ENCODE measurements around the gene PPP3CA.
"Not testable (repeated sequence)": the region's sequence is repeated elsewhere in the genome, so short reads cannot be mapped to it uniquely, and the experiment has no call there.

PPP3CA gene

GRCh38 chr4:101254776-101255175, 92.5 kb downstream of the PPP3CA start:
- no peak for DNase-seq (ENCODE audit: low spot score)

GRCh38 chr4:101253121-101253520, 94.2 kb downstream of the PPP3CA start:
- DNase-seq (ENCODE audit: low spot score) = no peak

- peak; percentile 22 for DNase-seq (ENCODE audit: low spot score)
Observed at GRCh38 chr4:101252721-101253120, 94.6 kb downstream of the PPP3CA start.

- no peak for DNase-seq (ENCODE audit: low spot score)
Observed at GRCh38 chr4:101251261-101251660, 96.1 kb downstream of the PPP3CA start.

DNA sequence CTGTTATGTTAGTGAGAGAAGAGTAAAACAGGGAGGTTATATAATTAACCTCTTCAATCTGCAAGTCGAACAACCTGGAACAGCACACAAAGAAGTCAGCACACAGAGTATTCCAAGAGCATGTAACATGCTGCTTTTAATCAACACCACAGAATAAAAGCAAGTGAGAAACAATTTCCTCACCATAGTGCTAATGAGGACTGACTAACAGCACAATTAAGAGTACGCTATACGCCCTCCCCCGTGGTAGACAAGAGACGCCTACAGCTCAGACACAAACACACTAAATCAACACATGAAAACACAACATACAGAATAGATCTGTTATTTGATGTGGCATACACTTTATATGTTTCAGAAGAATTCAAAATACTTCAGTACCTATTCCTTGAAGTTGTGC, 103.0 kb downstream of the PPP3CA start:
- no peak for DNase-seq (ENCODE audit: low spot score)

GRCh38 chr4:101242441-101242840, 104.9 kb downstream of the PPP3CA start:
- peak; percentile 19 for DNase-seq (ENCODE audit: low spot score)

GRCh38 chr4:101240099-101240498, 107.2 kb downstream of the PPP3CA start:
- DNase-seq (ENCODE audit: low spot score) = no peak

GRCh38 chr4:101239665-101240064, 107.7 kb downstream of the PPP3CA start:
- DNase-seq (ENCODE audit: low spot score) = no peak

DNA sequence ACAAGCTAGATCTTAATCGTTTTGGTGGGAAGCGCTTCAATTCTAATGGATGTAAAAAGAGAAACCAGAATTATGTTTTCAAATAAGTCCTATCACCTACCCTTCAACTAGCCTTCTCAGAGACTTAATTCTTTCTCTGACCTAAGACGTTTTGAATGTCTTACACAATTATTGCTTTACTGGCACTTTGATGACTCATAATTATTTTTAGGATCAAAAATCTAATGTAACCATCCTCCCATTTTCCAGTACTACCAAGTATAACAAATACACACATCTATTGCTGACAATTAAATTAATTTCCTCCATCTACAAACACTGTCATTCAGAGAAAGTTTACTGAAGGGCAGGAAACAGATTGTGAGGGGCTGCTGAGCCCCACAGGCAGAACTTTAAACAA, 108.6 kb downstream of the PPP3CA start:
- DNase-seq (ENCODE audit: low spot score) = no peak

DNA sequence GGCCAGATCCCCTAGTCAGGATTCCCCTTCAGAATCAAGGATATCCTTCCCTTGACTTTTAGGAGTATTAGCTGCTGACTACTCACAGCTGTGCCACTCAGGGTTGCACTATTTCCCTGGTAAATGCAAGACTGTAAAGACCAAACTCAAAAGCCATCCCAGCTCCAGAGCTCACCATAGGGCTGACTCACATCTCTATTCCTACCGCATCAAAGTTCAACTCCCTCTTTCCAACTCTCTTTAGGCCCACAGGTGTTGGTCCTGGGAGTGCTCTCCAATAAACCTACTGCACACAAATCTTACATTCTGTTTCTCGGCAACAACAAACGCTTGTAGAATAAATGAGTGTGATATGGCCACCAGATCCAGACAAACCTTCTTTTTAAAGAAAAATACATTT, 109.6 kb downstream of the PPP3CA start:
- no peak for DNase-seq (ENCODE audit: low spot score)

- no peak for DNase-seq (ENCODE audit: low spot score)
Observed at GRCh38 chr4:101236097-101236496, 111.2 kb downstream of the PPP3CA start.

DNA sequence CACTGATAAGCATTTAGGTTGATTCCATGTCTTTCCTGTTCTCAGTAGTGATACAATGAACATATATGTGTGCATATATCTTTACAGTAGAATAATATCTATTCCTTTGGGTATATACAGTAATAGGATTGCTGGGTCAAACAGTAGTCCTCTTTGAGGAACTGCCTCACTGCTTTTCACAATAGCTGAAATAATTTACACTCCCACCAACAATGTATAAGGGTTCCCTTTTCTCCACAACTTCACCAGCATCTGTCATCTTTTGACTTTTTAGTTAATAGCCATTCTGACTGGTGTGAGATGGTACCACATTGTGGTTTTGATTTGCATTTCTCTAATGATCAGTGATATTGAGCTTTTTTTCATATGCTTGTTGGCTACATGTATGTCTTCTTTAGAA, 113.2 kb downstream of the PPP3CA start:
- not testable (repeated sequence) for DNase-seq (ENCODE audit: low spot score)

GRCh38 chr4:101232074-101232776, 115.1 kb downstream of the PPP3CA start:
- peak; percentile 76 for DNase-seq (ENCODE audit: low spot score)

GRCh38 chr4:101230801-101231426, 116.4 kb downstream of the PPP3CA start:
- DNase-seq (ENCODE audit: low spot score) = peak; percentile 13

GRCh38 chr4:101229116-101229515, 118.2 kb downstream of the PPP3CA start:
- DNase-seq (ENCODE audit: low spot score) = peak; percentile 30

DNA sequence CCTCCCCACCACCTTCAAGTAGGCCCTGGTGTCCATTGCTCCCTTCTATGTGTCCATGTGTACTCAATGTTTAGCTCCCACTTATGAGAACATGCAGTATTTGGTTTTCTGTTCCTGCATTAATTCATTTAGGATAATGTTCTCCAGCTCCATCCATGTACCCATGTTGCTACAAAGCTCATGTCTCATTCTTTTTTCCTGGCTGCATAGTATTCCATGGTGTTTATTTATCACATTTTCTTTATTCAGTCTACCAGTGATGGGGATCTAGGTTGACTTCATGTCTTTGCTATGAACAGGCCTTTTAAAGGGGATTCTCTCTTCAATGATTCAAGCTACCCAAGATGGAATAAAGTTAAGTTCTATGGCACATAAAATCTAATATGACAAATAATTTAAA, 119.6 kb downstream of the PPP3CA start:
- no peak for DNase-seq (ENCODE audit: low spot score)

DNA sequence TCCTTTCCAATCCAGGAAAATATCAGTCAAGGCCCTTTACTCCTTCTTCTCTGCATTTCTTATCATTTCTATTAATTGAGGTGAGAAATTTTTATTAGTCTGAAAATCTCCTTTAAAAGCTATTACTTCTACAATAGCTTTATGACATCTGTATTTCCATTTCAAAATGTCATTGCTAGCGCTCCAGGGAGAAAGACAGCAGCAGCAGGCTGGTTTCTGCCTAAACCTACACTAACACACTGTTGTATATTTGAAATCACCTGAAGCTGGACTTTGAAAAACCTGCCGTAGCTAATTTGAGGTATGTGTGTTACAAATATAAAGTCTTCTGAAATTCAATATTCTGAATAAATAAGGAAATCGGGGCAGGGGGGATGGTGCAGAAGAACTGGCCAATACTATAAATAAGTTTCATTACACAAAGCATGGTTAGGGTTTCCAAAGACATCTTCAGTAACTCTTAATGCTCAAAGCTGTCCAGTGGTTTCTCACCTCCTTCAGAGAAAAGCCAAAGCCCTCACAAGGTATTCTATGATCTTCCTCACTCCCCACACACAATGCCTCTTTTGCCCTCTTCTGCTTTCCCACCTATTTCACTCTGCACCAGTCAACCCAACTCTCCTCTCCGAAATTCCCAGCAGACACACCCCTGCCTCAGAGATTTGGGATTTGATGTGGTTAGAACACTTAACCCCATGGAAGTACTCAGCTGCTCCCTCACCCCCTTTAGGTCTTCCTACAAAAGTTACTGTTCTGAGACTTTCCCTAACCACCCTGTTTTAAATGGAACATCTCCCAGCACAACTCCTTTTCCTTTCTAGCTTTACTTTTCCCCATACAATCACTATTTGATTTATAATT, 122.7 kb downstream of the PPP3CA start:
- no peak for DNase-seq (ENCODE audit: low spot score)

DNA sequence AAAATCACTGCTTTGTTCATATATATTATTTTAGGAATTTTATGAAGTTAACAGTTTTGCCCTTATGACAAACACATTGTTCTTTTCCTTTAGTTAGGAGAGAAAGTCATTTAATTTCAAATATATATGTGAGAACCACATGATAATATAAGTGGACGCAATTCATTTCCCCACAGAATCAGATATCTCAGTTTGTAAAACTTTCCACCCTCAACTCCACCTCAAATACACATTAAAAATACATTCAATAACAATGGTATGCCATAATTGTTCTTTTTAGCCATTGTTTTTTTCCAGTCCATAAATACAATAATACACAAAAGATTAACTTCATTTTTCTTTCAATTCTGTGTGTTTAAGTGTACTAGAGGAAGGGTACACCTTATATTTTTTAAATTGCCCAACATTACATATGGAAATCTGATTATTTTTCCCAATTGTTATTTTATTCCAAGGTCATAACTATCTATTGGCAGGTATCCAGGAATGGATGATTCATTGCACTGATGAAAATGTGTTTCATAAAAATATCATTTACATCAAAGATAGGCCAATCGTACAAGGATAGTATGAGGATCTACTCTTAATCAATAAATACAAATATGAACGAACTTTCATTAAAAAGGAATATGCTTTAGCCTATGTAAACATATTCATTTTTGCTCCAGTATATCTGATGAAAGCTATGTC, 125.0 kb downstream of the PPP3CA start:
- DNase-seq (ENCODE audit: low spot score) = no peak

- DNase-seq (ENCODE audit: low spot score) = no peak
Observed at GRCh38 chr4:101221294-101221693, 126.0 kb downstream of the PPP3CA start.

GRCh38 chr4:101218894-101219293, 128.4 kb downstream of the PPP3CA start:
- DNase-seq (ENCODE audit: low spot score) = no peak

- DNase-seq (ENCODE audit: low spot score) = no peak
Observed at GRCh38 chr4:101218346-101218745, 129.0 kb downstream of the PPP3CA start.

GRCh38 chr4:101217353-101218031, 129.8 kb downstream of the PPP3CA start:
- DNase-seq (ENCODE audit: low spot score) = peak; percentile 51
